H1 (cell line): ENCODE data around the gene NKTR. TPM values are rescaled to one million over a fixed set of nuclear protein-coding genes. Genes with fewer than 3 reads are reported as not detected.
A peak's percentile ranks its signal among the peaks of the same experiment; 100 is the strongest.

ENCODE experiments used
- ASH2L ChIP-seq: fragments of 200-600, 300-600 bp; sonication (generic); IDR thresholded peaks from one replicate; pipeline ENCODE4 v1.7.1; 2017; ENCODE audit warnings: low read length
- BRCA1 ChIP-seq: IDR thresholded peaks from 2 replicates; pipeline ENCODE4 v1.6.1; 2012; ENCODE audit warnings: low read depth, low read length, improper control_type of control experiment
- CHD7 ChIP-seq: fragments of 300-600 bp; sonication (generic); IDR thresholded peaks from 2 replicates; pipeline ENCODE4 v1.7.1; 2012; ENCODE audit warnings: low read length, moderate library complexity, mild to moderate bottlenecking, inconsistent platforms; ENCODE audit not compliant: insufficient replicate concordance
- NRF1 ChIP-seq: IDR thresholded peaks from 2 replicates; pipeline ENCODE4 v1.6.1; 2011; ENCODE audit warnings: mild to moderate bottlenecking, low read depth, low read length, improper control_type of control experiment
- SIN3A ChIP-seq, 2 experiments: IDR thresholded peaks in 1 of 2; conservative IDR thresholded peaks in 1 of 2; 2 replicates each; pipeline ENCODE4 v1.6.1; 2011 to 2012; ENCODE audit warnings: low read length in 2 of 2, improper control_type of control experiment in 1 of 2, low read depth in 1 of 2, mild to moderate bottlenecking in 1 of 2
- polyA plus RNA-seq, 7 experiments: library from polyadenylated mRNA; depleted of rRNA in 3 of 7; stranded (reverse) in 5 of 7; unstranded in 2 of 7; fragments of >200 nt in 5 of 7; fragments of 200-250 nt in 2 of 7; gene quantifications; 1 replicate in 5 of 7; 2 replicates in 1 of 7; 4 replicates in 1 of 7; pipeline versions ENCODE4 v1.2.1 to v1.2.3, GENCODE V29; 2011 to 2013; ENCODE audit warnings: missing spikeins in 2 of 7, mixed read lengths in 2 of 7
- total RNA-seq: library from RNA; stranded (reverse); fragmentation: NEBNext Ultra II Directional; extraction: Animal tissue kit (Norgen Biotek cat#: 25700); gene quantifications from 2 replicates; pipeline ENCODE4 v1.2.1, GENCODE V29; 2021

NKTR gene
- total and polyA plus RNA-seq, 2 of the 8 experiments (the other 6 are each of a cell fraction or from before 2014, with no cell fraction given), result 24.1 to 62.2 TPM

GRCh38 chr3:42600111-42600957 lies at the start of gene NKTR (continued):
- no peak for TF ChIP-seq CHD7
- peak; percentile 81 for TF ChIP-seq ASH2L
- peak; percentile 35 to 45; a peak in 2 of 4 replicates for TF ChIP-seq SIN3A (conservative IDR thresholded peaks at IDR 0.05 in 1 of 2, IDR thresholded peaks at IDR 0.05 in 1 of 2; ENCODE audit: low read depth in 1 of 2, low read length in 2 of 2)
- peak; percentile 71 for TF ChIP-seq NRF1
- TF ChIP-seq BRCA1, result peak; percentile 91
